Right atrium auricular region (tissue), 2 donors: ENCODE results near the gene HAP1. TPM values are rescaled to one million over a fixed set of nuclear protein-coding genes. Genes with fewer than 3 reads are reported as not detected.
A peak's percentile ranks its signal among the peaks of the same experiment; 100 is the strongest.
"Not testable (repeated sequence)": the region's sequence is repeated elsewhere in the genome, so short reads cannot be mapped to it uniquely, and the experiment has no call there.

Experiments used
- DNase-seq: peaks from one replicate; pipeline ENCODE4 v3.0.0-alpha.2; 2019; ENCODE audit warnings: low spot score
- H3K27ac ChIP-seq, 2 donors: fragments of 200-600 bp; sonication (generic); 1 replicate in 1 of 2; 2 replicates in 1 of 2; pipeline ENCODE4 v1.5.1; 2016 to 2019
- H3K27me3 ChIP-seq, 2 donors: fragments of 200-600 bp; sonication (generic); one replicate each; pipeline versions ENCODE4 v1.5.1 to v1.6.0; 2017 to 2019
- H3K36me3 ChIP-seq: fragments of 200-600 bp; sonication (generic); one replicate; pipeline ENCODE4 v1.5.1; 2016
- H3K4me1 ChIP-seq, 2 donors: fragments of 200-600 bp; sonication (generic); one replicate each; pipeline versions ENCODE4 v1.5.1 to v1.6.0; 2017 to 2019
- H3K4me3 ChIP-seq, 2 donors: fragments of 200-600 bp; sonication (generic); 1 replicate in 1 of 2; 2 replicates in 1 of 2; pipeline ENCODE4 v1.5.1; 2017 to 2019; ENCODE audit warnings: mild to moderate bottlenecking in 1 of 2, moderate library complexity in 1 of 2
- H3K9me3 ChIP-seq, 2 donors: fragments of 200-600 bp; sonication (generic); one replicate each; pipeline ENCODE4 v1.5.1; 2019
- CTCF ChIP-seq, 2 donors: fragments of 200-600 bp; sonication (generic); IDR thresholded peaks; one replicate each; pipeline ENCODE4 v1.5.1; 2019; ENCODE audit warnings: antibody characterized with exemption in 2 of 2
- total RNA-seq, 2 donors: library from RNA; depleted of rRNA; stranded (reverse); fragments of >200 nt; gene quantifications; one replicate each; pipeline ENCODE4 v1.1.0, GENCODE V29; 2016

HAP1 gene
- total RNA-seq, 2 donors from 2014 or later, result 0.08 TPM; not detected in 1

- Histone ChIP-seq H3K27me3 (no peaks in the 10 kb centered on the region), H3K27ac (peak overlapping the region; percentile 100), H3K9me3 (no peaks in the 10 kb centered on the region), H3K36me3 (peaks cover 54% of the 10 kb centered on the region), H3K4me3 (peak overlapping the region; percentile 92 to 99), H3K4me1 (peaks cover 0 to 30% of the 10 kb centered on the region in 2 donors)
- peak; percentile 32 to 62 for TF ChIP-seq CTCF (IDR thresholded peaks at IDR 0.05)
- no peak for DNase-seq
Measured at GRCh38 chr17:41689497-41690299, 44.7 kb downstream of the HAP1 start.

GRCh38 chr17:41688641-41689496 is 45.6 kb downstream of the HAP1 start, which contains the start of gene EIF1:
Gene EIF1 (plus strand): TSS chr17:41688885. CDS start chr17:41689039, 154 bp downstream.
- no peaks in the 10 kb centered on the region for H3K9me3 ChIP-seq
- TF ChIP-seq CTCF (IDR thresholded peaks at IDR 0.05), result no peak
- peak within 1 kb of the TSS; percentile 92 to 99 for H3K4me3 ChIP-seq
- DNase-seq, result peak; percentile 100
- H3K27ac ChIP-seq, result peak within 1 kb of the TSS; percentile 100
- H3K36me3 ChIP-seq, result peaks cover 46% of the 10 kb centered on the region
- peaks cover 0 to 30% of the 10 kb centered on the region in 2 donors for H3K4me1 ChIP-seq
- H3K27me3 ChIP-seq, result no peaks in the 10 kb centered on the region

GRCh38 chr17:41687828-41688640 is 46.4 kb downstream of the HAP1 start:
- DNase-seq, result no peak
- H3K36me3 ChIP-seq, result peaks cover 38% of the 10 kb centered on the region
- no peaks in the 10 kb centered on the region for H3K27me3 ChIP-seq
- H3K4me1 ChIP-seq, result peaks cover 0 to 30% of the 10 kb centered on the region in 2 donors
- H3K9me3 ChIP-seq, result no peaks in the 10 kb centered on the region
- TF ChIP-seq CTCF (IDR thresholded peaks at IDR 0.05), result peak in 1 of 2 donors; percentile 26
- peak overlapping the region; percentile 92 to 99 for H3K4me3 ChIP-seq
- peak overlapping the region; percentile 100 for H3K27ac ChIP-seq

GRCh38 chr17:41686281-41686680 is 48.2 kb downstream of the HAP1 start:
- Histone ChIP-seq H3K27ac (no peak overlapping the region), H3K27me3 (no peaks in the 10 kb centered on the region), H3K36me3 (peaks cover 20% of the 10 kb centered on the region), H3K9me3 (no peaks in the 10 kb centered on the region), H3K4me1 (peaks cover 0 to 24% of the 10 kb centered on the region in 2 donors), H3K4me3 (no peak overlapping the region)
- no peak for TF ChIP-seq CTCF (IDR thresholded peaks at IDR 0.05)
- DNase-seq, result no peak

- H3K9me3 ChIP-seq, H3K4me3 ChIP-seq, H3K27me3 ChIP-seq, DNase-seq, H3K27ac ChIP-seq: not testable (repeated sequence)
- Histone ChIP-seq H3K4me1 (peaks cover 0 to 19% of the 10 kb centered on the region in 2 donors), H3K36me3 (peaks cover 15% of the 10 kb centered on the region)
Measured at GRCh38 chr17:41685753-41686152, 48.7 kb downstream of the HAP1 start.
